GM21515 (cell line): Measurements from ENCODE around the gene ANAPC5.

ENCODE experiments used
- ATAC-seq: cut with Tn5 transposase; IDR thresholded peaks from one replicate; pipeline ENCODE4 v1.9.1; 2021; ENCODE audit not compliant: unreplicated experiment

ANAPC5 gene

GRCh38 chr12:121371404-121371803 is 19.2 kb upstream of the ANAPC5 start:
- ATAC-seq, result no peak

DNA sequence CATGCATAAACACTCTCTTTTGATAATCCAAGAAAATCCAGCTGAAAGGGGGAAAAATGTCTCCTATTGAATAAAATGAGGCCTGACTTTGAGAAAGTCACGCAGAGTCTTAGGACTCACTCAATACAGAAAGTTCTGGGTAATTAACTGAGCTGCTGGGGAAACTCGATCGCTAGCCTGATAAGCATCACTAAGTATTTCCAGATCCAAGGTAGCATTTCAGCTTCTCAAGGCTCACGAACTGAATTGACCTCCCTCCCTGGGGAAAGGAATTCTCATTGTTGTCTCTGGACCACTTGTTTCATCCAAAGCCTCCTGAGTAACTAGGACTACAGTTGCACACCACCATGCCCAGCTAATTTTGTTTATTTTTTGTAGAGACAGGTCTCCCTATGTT is 13.8 kb upstream of the ANAPC5 start:
- no peak for ATAC-seq

DNA sequence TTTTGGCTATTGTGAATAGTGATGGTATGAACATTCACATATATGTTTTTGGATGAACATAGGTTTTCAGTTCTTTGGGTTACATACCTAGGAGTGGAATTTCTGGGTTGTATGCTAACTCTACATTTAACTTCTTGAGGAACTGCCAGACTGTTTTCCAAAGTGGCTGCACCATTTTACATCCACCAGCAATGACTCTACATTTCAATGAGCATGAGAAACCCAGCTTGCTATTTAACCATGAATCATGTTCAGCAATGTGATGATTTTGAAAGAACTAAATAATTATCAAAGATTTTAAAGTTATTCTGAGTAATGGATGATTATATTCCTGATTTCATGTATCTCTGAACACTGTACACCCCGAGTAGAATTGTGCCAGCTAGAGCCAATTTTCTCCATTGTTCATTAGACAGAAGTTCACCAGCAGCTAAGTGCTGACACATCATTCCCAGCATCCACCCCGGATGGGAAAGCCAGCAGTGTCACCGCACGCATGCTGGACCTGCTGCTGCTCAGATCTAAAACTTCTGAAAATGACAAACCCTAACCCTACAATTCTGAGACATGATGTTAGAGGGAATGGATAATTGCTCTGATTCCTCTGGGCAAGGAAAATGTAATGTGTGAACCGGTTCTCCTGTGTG is 13.3 kb upstream of the ANAPC5 start:
- ATAC-seq, result no peak

GRCh38 chr12:121364683-121365121 is 12.5 kb upstream of the ANAPC5 start:
- no peak for ATAC-seq

DNA sequence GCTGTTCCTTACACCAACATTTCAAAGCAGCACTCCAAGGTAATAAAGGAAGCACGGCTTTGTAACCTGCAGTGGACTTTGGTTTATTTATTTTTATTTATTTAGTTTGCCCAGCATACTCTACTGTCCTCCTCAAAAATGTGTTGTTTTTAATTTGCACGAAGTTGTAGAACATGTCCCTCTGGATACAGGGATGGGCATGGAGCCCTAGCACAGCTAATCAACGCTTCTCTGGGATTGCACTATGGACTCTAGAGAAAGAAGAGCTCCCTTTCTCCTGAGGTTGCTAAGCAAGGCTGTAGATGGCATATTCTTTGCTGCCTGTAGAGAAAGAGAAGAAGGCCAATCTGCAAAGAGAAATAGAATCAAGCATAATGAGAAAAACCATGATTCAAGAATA is 5.9 kb upstream of the ANAPC5 start:
- ATAC-seq, result no peak

- ATAC-seq, result no peak
Measured at GRCh38 chr12:121357331-121357730, 5.1 kb upstream of the ANAPC5 start.

- ATAC-seq, result no peak
Measured at GRCh38 chr12:121356657-121357056, 4.4 kb upstream of the ANAPC5 start.

DNA sequence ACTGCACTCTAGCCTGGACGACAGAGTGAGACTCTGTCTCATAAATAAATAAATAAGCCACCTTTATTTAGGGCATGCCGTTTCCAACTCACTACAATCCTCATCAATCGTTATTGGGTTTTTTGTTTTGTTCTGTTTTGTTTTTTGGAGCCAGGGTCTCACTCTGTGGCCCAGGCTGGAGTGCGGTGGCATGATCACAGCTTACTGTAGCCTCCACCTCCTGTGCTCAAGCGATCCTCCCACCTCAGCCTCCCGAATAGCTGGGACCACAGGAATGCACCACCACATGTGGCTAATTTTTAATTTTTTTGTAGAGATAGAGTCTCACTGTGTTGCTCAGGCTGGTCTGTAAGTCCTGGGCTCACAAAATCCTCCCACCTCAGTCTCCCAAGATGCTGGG is 3.6 kb upstream of the ANAPC5 start:
- no peak for ATAC-seq

DNA sequence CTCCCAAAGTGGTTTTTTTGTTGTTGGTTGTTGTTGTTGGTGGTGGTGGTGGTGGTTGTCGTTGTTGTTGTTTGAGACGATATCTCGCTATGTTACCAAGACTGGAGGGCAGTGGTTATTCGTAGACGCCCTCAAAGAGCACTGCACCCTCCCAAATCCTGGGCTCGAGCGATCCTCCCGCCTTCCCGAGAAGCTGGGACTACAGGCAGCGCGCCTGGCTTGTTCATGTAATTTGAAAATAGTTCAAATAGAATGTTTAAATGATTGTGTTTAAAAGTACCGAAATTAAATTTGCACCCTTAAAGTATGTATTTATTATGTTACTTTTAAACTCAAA is 439 bp upstream of the ANAPC5 start:
- no peak for ATAC-seq

- no peak for ATAC-seq
Measured at GRCh38 chr12:121346747-121347146, 5.5 kb downstream of the ANAPC5 start.

GRCh38 chr12:121345151-121345815 is 6.9 kb downstream of the ANAPC5 start:
- no peak for ATAC-seq

GRCh38 chr12:121344506-121344905 is 7.7 kb downstream of the ANAPC5 start:
- no peak for ATAC-seq

DNA sequence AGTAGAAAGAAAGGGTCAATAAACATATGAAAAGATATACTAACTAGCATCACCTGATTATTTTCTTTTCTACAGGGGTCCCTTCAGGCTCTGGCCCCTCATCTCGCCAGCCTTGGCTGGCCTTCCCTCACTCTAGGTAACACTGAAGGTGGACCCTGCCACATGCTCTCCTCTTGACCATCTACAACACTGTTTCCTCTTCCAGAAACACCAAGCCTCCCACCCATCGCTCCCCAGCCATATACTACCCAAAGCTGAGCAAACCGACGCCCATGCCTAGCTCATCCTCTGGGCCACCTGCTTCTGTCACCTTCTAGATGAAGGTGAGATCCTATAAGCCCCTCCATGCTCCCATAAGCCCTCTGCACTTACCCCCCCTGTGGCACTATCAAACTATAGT is 14.8 kb downstream of the ANAPC5 start:
- no peak for ATAC-seq

DNA sequence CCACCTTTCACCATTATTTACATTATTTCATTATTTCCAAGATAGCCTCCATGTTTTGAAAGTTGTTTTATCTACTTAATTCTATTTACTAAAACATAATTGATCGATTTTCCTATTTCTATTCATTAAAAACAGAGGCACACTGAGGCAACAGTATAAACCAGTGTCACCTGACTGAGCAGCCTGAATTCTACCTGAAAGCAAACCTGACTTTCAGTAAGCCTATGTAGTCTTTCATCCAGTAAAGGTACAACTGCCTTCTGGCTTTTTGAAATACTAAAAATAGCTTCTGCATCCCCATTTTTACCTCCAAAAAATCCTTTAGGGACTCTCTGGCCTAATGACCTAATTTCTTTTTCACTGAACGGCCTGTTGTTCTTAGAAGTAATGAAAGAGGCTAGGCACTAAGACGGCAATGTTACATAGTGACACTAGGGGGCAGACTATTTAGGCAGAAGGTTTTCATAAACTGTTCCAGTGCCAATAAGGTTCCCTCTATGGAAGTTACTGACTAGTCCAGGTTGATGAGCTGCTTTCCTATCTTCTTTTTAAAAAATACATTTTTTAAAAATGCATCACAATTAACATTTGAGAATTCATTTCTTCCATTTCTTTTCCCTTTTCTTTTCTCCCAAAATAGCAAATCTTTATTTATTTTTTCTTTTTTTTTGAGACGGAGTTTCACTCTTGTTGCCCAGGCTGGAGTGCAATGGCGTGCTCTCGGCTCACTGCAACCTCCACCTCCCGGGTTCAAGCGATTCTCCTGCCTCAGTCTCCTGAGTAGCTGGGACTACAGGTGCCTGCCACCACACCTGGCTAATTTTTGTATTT is 17.5 kb downstream of the ANAPC5 start:
- no peak for ATAC-seq

GRCh38 chr12:121333747-121334146 is 18.5 kb downstream of the ANAPC5 start:
- no peak for ATAC-seq

GRCh38 chr12:121331248-121331647 is 21.0 kb downstream of the ANAPC5 start:
- no peak for ATAC-seq

GRCh38 chr12:121330692-121331091 is 21.5 kb downstream of the ANAPC5 start:
- no peak for ATAC-seq

DNA sequence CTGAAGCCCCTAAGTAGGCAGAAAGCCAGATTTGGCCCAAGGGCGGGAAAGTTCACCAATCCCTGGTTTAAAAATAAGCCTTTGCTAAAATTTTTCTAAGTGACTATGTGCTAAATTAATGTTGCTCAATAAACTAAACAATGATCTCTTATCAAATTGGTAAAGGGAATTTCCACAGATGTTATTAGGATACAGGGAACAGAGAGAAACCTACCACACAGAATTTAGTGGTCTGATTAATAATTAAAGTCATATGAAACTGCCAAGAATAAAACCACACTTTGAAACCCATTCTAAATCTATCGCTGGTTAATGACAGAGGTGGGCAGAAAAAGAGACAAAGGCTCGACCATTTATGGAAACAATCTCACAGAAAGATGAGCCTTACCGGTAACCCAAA is 22.0 kb downstream of the ANAPC5 start:
- no peak for ATAC-seq

DNA sequence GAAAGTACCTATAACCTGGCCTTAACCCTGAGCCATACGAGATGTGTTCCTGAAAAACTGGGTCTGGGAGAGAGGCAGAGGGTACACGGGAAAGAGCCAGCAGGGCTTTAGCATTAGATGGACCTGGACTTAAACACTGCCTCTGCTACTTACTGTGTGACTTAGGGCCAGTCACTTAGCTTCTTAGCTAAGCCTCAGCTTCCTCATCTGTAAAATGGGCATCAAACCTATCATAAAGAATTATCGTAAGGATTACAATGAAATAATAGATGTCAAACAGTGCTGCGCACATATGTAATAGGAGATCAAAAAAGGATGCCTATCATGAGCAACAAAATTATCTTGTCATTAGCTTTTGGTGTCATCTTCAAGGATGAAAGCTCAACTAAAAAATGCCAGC is 23.6 kb downstream of the ANAPC5 start:
- ATAC-seq, result no peak

- no peak for ATAC-seq
Measured at GRCh38 chr12:121326996-121327674, 25.1 kb downstream of the ANAPC5 start.

DNA sequence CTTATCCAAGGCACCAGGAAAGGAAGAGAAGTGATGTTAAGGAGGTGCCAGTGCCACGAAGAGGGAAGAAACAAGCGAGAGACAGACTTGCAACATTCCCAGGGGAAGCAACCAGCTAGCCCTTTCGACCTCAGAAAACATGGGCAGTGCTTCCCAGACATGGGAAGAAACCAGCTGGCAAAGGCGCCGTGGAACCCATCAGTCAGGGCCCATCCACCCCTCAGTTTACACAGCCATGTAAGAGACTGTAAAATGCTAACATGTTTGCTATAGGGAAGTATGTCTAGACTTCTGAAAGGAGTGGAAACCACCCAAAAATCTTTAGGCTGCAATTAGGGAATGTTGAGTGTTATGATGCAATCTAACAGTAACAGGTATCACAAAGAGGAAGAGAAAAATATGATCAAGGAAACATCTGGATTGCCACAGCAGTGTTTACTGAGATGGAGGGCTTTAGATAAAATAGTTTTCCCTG is 26.3 kb downstream of the ANAPC5 start:
- ATAC-seq, result no peak
